NCI-H187 (cell line): Measurements from ENCODE around the gene CAMK2D.

Source experiments
- DNase-seq, 2 experiments: peaks; one replicate each; lab custom pipeline; 2025; lab: John Stamatoyannopoulos, UW

Gene CAMK2D

DNA sequence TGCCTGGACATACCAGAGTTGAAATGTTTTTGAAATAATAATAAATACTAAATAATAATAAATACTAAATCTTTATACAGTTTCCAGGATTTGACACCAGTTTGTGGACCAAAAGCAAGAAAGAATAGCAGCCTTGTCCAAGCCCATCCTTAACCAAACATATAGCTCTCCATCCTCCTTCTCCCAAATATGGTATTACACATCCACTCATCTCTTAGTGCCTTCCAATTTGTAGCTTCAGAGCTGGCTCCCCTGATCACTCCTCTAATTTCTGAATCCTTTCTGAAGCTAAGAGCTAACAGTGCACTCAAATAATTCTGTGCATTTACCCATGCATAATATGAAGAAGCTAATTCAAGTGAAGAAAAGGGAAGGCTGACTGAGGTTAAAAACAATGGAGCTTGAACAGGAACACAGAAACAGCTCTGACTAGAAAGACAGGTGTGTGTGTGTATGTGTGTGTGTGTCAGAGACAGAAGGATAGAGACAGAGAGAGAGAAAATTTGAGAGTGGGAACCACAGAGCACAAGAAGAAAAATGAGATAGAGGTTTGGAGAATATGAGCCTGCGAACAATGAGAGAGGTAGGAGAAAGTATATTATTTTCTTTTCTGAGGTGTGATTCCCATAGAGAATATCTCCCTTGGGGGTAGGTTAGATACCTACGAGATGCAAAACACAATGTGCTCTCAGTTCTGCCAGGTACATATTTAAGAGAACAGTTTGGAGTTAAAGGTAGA, 123.5 kb downstream of the CAMK2D start:
- DNase-seq: no peak

DNA sequence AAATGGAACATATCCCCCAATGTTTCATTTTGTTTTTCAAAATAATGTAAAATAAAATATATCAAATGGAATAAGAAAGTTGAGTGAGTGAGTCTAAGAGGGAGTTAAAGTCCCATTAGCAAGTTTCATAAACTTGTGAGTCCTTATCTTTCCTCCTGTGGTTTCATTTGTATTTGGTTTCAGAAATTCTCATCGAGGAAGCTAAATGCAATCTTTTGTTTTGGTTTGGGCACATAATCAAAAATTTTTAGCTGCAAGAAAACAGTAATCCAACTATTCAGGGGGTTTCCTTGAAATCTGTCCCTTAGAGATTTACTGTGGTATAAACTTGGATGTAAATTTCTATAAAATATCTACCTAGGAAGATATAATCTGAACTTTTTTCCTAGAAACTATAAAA, 124.2 kb downstream of the CAMK2D start:
- DNase-seq: no peak

- DNase-seq: no peak
Observed at GRCh38 chr4:113636877-113637276, 124.7 kb downstream of the CAMK2D start.

DNA sequence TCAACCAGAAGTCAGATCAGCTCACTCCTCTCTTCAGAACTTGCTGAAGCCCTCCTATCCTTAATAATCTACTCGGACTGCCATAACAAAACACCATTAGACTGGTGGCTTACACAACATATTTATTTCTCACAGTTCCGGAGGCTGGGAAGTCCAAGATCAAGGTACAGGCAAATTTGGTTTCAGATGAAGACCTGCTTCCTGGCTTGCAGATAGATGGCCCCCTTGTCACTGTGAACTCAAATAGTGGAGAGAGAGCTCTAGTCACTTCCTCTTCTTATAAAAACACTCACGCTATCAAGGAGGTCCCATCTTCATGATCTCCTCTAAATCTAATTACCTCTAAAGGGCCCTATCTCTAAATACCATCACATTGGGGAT, 125.1 kb downstream of the CAMK2D start:
- DNase-seq: no peak

- no peak for DNase-seq
Observed at GRCh38 chr4:113635739-113636437, 125.7 kb downstream of the CAMK2D start.

- no peak for DNase-seq
Observed at GRCh38 chr4:113634081-113634969, 127.2 kb downstream of the CAMK2D start.

GRCh38 chr4:113633467-113633866, 128.1 kb downstream of the CAMK2D start:
- DNase-seq: no peak

DNA sequence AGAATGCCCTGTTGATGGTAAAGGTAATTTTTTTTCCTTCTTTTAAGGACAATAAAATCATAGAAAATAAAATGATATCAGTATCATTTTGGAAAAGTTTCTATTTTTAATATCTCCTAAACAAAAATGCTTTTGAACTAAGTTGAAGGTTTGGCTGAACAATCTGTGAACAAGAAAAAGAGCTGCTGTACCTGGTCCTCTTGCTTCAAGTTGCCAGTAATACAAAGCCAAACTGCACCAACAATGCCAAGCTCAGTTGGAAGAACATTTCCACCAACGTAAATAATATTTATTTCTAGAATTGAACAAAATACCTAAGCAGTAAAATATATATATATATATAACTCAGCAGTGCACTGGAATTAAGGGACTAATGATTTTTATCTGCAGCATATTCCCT, 132.8 kb downstream of the CAMK2D start:
- no peak for DNase-seq

DNA sequence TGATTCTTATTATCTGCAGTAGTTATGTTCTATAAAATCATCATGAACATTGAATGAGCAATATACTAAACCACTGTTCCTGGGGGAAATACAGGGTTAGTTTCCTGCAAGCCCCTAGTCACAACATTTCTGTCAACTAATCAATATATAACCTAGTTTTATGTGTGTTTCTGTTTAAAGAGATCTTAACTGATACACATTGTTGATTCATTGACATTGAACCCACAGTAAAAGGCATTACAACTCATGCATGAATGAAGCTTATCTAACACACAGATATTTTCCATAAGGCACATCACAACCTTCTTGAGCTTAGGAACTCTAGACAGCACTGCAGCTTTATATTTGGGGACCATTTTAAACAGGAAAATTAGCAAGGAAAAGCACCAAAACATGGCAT, 134.2 kb downstream of the CAMK2D start:
- no peak for DNase-seq

- no peak for DNase-seq
Observed at GRCh38 chr4:113625902-113626301, 135.6 kb downstream of the CAMK2D start.

GRCh38 chr4:113623274-113623894, 138.2 kb downstream of the CAMK2D start:
- no peak for DNase-seq

GRCh38 chr4:113621633-113622032, 139.9 kb downstream of the CAMK2D start:
- no peak for DNase-seq

DNA sequence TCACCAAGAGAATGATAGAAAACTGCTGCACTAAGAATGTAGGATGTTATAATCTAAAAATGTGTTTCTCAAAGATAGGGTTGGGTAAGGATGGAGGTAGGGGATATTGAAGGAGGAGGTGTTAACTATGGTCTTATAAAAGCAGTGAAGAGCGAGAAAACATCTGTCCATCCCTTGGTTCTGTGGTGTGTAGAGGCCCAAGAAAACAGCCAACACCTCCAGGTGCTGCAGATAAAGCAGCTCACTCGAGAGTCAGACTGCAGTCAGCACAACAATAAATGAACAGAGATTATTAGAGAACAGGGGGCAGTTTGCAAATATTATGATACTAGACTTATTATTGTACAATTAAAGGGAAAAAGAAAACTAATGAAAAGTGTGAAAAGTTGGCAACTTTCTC, 141.5 kb downstream of the CAMK2D start:
- DNase-seq: no peak

DNA sequence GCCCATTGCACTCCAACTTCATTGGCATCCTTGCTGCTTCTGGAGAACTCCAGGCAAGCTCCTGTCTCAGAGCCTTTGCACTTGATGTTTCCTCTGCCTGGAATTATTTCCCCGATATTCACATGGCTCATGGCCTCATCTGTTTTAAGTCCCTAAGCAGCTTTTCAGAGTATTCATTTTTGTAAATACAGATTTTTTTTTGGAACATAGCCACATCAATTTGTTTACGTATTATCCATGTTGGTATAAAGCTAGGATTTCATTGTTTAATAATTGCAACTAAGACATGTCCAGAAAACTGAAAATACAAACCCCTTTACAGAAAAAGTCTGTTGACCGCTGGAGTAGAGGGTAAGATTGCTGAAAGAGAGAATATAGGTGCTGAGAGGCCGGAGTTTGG, 142.0 kb downstream of the CAMK2D start:
- DNase-seq: no peak

DNA sequence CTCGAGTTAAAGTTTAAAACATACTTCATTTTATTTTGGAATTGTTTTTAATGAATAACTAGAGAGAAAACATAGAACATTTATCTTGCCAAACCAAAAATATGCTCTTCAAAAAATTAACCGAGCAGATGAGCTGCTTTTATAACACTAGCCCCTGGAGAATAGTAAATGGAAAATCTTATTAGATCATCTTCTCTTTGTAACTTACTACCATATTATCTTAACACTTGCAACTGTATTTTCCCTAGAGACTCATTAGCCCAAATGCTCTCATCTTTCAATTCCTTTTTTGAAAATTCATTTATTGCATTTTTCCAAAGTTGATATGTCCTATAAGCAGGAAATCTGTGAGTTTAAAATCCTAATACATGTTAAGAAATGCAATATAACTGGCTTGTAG, 143.3 kb downstream of the CAMK2D start:
- no peak for DNase-seq

- DNase-seq: no peak
Observed at GRCh38 chr4:113617195-113617594, 144.3 kb downstream of the CAMK2D start.

- no peak for DNase-seq
Observed at GRCh38 chr4:113616443-113616842, 145.1 kb downstream of the CAMK2D start.

DNA sequence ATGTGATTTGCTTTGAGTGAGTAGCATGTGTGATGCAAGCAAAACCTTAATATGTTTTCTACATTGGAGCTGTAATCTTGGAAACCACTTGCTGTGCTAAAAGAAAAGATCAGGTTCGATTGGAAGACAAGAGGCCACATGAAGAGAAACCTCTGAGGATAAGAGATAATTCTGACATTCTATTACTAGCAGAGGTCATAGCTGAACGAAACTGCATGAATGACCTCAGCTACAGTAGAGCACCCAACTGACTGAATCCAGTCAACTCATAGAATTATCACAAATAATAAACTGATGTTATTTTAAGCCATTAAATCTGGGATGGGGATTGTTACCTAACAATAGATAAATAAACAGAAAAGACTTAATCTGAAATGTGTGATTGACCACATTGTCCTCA, 147.1 kb downstream of the CAMK2D start:
- no peak for DNase-seq

GRCh38 chr4:113613503-113613902, 148.0 kb downstream of the CAMK2D start:
- DNase-seq: no peak

- DNase-seq: no peak
Observed at GRCh38 chr4:113610537-113610936, 151.0 kb downstream of the CAMK2D start.

GRCh38 chr4:113607998-113608397, 153.5 kb downstream of the CAMK2D start:
- DNase-seq: no peak

GRCh38 chr4:113607147-113607720, 154.3 kb downstream of the CAMK2D start:
- no peak for DNase-seq
